ENCODE measurements around the gene PDZD7.

The PDZD7 gene

DNA sequence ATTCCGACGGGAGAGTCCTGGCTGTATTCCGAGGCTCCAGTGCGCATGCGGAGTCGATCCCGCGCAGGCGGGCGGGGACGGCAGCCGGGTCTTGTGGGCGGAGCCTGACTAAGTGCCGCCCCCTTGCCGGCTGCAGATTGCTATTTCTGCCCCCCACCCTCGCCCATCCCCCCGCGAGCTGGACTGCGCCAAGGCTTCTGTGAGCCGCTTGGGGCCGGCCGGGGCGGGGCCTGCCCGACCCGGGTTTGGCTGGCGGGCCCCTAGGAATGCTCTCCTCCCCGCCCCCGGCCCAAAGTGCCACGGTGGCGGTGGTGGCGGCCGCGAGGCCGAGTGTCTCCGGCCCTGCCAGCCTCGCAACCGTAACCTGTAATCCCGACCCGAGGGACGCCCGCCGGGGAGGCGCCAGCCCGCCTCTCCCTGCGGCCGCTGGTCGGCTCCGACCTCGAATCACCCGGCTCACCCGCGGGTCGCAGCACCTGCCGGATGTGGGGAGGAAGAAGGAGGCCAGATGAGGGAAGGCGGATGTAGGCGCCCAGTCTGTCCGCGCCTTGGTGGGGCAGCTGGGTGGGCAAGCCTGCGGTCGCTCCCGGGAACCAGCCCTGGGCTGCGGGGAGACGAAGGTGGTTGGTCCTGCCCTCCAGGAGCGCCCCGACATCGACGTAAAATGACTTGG lies 30.2 kb upstream of the PDZD7 start:
- TF ChIP-seq, protein P1, sequence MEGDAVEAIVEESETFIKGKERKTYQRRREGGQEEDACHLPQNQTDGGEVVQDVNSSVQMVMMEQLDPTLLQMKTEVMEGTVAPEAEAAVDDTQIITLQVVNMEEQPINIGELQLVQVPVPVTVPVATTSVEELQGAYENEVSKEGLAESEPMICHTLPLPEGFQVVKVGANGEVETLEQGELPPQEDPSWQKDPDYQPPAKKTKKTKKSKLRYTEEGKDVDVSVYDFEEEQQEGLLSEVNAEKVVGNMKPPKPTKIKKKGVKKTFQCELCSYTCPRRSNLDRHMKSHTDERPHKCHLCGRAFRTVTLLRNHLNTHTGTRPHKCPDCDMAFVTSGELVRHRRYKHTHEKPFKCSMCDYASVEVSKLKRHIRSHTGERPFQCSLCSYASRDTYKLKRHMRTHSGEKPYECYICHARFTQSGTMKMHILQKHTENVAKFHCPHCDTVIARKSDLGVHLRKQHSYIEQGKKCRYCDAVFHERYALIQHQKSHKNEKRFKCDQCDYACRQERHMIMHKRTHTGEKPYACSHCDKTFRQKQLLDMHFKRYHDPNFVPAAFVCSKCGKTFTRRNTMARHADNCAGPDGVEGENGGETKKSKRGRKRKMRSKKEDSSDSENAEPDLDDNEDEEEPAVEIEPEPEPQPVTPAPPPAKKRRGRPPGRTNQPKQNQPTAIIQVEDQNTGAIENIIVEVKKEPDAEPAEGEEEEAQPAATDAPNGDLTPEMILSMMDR (conservative IDR thresholded peaks at IDR 0.05; ENCODE audit: low read depth, low read length): no peak
- H3K4me3 ChIP-seq (ENCODE audit: low read length): peak overlapping the region; percentile 98
- DNase-seq (ENCODE audit: low read depth): peak; percentile 61

DNA sequence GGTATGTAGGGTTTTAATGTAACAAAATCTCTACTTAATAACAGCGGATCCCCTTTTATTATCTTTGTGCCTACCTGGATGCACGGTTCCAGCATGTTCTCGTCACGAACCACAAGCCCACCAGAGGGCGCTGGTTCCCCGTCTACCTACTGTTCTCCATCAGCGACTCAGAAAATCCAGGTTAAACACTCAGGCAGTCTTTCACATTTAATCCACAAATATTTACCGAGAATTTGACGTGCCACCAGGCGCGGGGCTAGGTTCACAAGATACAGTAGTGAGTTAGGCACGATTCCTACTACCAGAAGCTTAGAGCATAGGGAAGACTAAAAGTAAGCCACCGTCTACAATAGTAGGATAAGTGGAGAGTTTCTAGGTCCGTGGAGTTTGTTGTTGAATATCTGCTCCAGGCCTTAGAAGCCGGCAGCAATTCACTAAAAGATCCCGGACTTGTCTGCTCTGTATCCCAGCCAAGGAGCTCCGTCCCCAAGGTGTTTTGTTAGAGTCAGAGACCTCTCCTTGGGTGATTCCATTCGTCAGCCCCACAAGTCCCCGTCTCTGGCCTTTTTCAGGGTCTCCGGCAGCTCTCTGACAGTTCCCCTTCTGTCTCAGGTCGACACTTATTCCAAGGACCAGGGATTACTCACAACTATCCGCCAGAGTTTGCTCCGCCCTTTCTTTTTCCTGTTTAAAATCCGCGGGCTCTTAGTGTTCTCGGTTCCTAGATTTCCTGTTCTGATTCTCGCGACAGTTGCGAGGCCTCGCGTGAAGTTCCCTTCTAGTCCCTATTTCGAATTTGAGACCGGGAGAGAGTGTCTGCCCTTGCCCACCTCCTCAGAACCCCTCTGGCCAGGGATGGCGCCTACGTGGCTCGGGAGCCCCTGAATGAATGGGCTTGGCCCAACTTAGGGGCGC lies 29.4 kb upstream of the PDZD7 start:
- TF ChIP-seq, protein P1 (conservative IDR thresholded peaks at IDR 0.05; ENCODE audit: low read depth, low read length): peak; percentile 95
- DNase-seq (ENCODE audit: low read depth): peak; percentile 69

DNA sequence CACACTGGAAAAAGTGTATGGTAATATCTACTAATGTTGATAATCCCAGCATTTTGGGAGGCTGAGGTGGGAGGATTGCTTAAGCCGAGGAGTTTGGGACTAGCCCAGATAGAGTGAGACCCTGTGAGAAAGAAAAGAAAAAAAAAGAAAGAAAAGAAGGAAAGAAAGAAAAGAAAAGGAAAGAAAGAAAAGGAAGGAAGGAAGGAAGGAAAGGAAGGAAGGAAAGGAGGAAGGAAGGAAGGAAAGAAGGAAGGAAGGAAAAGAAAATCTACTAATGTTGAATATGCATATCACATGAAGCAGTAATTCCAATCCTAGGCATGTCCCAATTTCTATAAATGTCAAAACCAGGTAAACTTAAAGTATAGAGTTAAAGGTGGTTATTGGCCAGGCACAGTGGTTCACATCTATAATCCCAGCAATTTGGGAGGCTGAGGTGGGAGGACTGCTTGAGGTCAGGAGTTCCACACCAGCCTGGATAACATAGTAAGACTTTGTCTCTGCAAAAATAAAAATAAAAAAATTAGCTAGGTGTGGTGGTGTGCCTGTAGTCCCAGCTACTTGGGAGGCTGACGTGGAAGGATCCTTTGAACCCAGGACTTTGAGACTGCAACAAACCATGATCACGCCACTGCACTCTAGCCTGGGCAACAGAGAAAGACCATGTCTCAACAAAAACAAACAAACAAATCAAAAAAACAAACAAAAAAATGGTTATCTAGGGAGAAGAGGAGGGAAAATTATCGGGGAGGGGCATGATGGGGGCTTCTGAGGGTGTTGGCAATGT lies 25.6 kb upstream of the PDZD7 start:
- TF ChIP-seq, protein P1 (conservative IDR thresholded peaks at IDR 0.05; ENCODE audit: low read depth, low read length): no peak
- DNase-seq (ENCODE audit: low read depth): no peak
- no peak overlapping the region for H3K4me3 ChIP-seq (ENCODE audit: low read length)

More for the DNA sequence above, 29.4 kb upstream of the PDZD7 start:
- H3K4me3 ChIP-seq (ENCODE audit: low read length): peak overlapping the region; percentile 98

DNA sequence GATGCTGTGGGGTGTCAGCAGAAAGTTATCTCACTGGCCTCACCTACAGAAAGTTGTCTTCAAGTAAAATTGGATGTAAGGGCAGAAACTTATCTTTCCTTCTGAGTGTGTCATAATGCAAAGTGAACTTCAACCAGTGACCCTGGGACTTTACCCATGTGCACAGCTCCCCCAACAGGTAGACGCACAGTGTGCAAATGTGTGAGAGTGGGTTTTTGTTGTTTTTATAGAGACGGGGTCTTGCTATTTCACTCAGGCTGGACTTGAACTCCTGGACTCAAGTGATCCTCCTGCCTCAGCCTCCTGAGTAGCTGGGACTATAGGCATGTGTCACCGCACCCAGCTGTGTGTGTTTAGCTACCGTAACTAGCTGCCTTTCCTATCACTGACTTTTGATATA lies 24.5 kb upstream of the PDZD7 start:
- DNase-seq (ENCODE audit: low read depth): no peak
- TF ChIP-seq, protein P1 (conservative IDR thresholded peaks at IDR 0.05; ENCODE audit: low read depth, low read length): peak; percentile 34
- H3K4me3 ChIP-seq (ENCODE audit: low read length): no peak overlapping the region

DNA sequence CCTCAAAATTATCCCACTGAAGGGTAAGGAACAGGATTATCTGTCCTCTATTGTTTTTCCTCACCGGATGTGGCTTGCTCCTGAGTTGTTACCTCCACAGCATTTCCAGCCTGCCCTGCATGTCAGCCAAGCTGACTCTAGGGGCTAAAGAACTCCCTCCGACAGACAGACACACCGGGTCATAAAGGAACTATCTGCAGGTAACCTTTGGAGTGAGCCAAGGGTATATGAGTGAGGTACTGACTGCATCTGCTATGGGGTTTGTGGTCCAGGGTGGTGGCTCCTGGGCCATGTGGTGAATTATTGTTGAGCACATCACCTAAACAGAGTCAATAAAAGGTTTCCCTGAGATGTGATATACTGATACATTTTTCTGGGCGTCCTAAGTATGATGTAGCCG lies 23.9 kb upstream of the PDZD7 start:
- no peak for DNase-seq (ENCODE audit: low read depth)
- TF ChIP-seq, protein P1 (conservative IDR thresholded peaks at IDR 0.05; ENCODE audit: low read depth, low read length): no peak
- no peak overlapping the region for H3K4me3 ChIP-seq (ENCODE audit: low read length)

DNA sequence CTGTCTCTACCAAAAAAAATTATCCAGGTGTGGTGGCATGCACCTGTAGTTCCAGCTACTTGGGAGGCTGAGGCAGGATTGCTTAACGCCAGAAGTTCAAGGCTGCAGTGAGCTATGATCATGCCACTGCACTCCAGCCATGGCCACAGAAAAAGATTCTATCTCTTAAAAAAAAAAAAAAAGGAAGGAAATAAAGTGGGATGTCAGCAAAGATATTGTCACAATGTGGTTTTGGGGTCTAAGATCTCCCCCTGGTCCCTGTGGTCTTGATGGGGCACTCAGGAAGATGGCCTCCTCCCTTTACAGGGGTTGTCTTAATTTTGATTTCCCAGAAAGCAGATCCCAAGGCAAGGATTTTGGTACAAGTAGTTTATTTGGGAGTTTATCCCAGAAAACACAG lies 23.4 kb upstream of the PDZD7 start:
- TF ChIP-seq, protein P1 (conservative IDR thresholded peaks at IDR 0.05; ENCODE audit: low read depth, low read length): no peak
- no peak overlapping the region for H3K4me3 ChIP-seq (ENCODE audit: low read length)
- no peak for DNase-seq (ENCODE audit: low read depth)
